Left renal cortex interstitium (tissue), 4 donors: ENCODE results near the gene CCNYL1. TPM values are rescaled to one million over a fixed set of nuclear protein-coding genes. Genes with fewer than 3 reads are reported as not detected.
"Not testable (repeated sequence)": the region's sequence is repeated elsewhere in the genome, so short reads cannot be mapped to it uniquely, and the experiment has no call there.

ENCODE experiments used
- DNase-seq, 4 donors: peaks; one replicate each; pipeline ENCODE4 v3.0.0-alpha.2; 2013; ENCODE audit warnings: low read depth in 4 of 4, low spot score in 2 of 4, missing footprints in 1 of 4
- polyA plus RNA-seq, 4 donors: library from polyadenylated mRNA; unstranded; fragments of 120-200 nt; gene quantifications; one replicate each; pipeline ENCODE4 v1.2.1, GENCODE V29; 2013; ENCODE audit not compliant: insufficient read length in 4 of 4

Gene CCNYL1
- polyA plus RNA-seq, 4 donors: 14.9 to 22.4 (median 19.1) TPM

- no peak for DNase-seq
Measured at GRCh38 chr2:207733597-207734240, 22.3 kb downstream of the CCNYL1 start.

DNA sequence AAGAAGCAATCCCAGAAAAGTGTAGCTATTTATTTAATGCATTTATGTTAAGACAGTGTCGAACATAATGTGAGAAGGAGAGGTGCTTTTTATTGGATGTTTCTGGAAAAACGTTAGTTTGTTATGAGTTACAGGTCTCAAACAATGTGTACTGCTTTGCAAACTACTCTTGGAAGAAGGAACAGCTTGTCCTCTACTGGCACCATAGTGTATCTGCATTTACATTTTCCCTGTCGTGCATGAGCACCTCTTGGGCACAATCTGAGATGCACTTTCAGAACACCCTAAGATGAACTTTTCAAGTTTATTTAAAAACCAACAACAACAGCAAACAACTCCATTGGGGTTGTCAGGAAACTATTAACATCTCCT lies 22.8 kb downstream of the CCNYL1 start:
- no peak for DNase-seq

- no peak for DNase-seq
Measured at GRCh38 chr2:207734636-207735512, 23.4 kb downstream of the CCNYL1 start.

DNA sequence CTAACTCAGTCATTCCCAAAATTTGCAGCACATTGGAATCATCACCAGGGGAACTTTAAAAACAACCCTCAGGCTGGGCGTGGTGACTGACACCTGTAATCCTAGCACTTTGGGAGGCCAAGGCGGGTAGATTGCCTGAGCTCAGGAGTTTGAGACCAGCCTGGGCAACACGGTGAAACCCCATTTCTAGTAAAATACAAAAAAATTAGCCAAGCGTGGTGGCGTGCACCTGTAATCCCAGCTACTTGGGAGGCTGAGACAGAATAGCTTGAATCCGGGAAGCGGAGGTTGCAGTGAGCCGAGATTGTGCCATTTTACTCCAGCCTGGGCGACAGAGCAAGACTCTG lies 24.0 kb downstream of the CCNYL1 start:
- DNase-seq: not testable (repeated sequence)

DNA sequence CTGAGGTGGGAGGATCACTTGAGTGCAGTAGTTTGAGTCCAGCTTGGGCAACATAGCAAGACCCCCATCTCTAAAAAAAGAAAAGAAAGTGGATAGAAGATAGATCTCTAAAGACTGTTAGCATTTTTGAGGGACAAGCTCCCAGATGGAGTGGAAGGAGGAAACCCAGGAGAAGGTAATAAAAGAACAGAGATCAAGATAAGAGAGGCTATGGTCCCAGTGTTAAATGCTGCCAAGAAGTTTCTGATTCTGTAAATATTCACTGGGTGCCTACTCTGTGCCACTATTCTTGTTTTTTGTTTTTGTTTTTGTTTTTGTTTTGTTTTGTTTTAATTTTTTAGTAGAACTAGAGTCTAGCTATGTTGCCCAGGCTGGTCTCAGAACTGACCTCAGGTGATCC lies 32.1 kb downstream of the CCNYL1 start:
- DNase-seq: no peak

DNA sequence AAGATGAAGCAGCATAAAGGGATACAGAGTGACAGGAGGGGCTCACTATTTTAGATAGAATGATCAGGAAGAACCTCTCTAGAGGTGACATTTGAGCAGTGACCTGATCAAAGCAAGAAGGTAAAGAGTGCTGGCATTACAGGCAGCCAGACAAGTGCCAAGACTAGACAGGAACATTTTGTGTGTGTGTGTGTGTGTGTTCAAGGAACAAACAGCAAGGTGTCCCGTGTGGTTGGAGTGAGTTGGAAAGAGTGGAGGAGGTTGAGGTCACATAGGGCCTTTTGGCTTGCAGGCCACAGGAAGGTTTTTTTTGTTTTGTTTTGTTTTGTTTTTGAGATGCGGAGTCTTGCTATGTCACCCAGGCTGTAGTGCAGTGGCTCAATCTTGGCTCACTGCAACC lies 32.6 kb downstream of the CCNYL1 start:
- DNase-seq: no peak

DNA sequence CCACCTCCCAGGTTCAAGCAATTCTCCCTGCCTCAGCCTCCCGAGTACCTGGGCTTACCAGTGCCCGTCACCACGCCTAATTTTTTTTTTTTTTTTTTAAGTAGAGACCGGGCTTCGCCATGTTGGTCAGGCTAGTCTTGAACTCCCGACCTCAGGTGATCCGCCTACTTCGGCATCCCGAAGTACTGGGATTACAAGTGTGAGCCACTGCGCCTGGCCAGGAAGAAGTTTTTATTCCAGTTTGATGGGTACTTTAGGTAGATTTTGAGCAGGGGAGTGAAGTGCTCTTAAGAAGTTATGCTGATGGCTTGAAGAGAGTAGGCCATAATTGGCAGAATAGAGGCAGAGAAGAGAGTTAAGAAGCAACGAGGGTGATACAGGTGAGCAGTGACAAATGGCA lies 33.0 kb downstream of the CCNYL1 start:
- DNase-seq: no peak

DNA sequence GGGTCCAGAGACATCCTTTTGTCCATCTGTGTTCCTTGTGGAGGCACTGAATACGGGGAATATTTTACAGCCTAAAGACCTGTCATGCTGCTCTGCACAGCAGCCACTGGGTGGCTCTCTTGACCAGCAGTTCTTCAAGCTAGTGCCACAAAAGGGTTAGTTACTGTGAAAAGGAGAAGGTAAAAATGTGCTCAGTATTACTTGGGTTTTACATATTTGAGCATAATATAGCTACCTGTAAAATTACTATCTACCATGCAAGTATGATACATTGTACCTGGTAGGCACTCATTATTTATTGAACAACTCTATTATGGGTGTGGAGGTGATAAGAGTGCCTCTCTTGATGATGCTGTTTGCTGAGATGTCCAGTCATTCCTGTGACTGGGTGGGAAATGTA lies 34.7 kb downstream of the CCNYL1 start:
- DNase-seq: no peak

DNA sequence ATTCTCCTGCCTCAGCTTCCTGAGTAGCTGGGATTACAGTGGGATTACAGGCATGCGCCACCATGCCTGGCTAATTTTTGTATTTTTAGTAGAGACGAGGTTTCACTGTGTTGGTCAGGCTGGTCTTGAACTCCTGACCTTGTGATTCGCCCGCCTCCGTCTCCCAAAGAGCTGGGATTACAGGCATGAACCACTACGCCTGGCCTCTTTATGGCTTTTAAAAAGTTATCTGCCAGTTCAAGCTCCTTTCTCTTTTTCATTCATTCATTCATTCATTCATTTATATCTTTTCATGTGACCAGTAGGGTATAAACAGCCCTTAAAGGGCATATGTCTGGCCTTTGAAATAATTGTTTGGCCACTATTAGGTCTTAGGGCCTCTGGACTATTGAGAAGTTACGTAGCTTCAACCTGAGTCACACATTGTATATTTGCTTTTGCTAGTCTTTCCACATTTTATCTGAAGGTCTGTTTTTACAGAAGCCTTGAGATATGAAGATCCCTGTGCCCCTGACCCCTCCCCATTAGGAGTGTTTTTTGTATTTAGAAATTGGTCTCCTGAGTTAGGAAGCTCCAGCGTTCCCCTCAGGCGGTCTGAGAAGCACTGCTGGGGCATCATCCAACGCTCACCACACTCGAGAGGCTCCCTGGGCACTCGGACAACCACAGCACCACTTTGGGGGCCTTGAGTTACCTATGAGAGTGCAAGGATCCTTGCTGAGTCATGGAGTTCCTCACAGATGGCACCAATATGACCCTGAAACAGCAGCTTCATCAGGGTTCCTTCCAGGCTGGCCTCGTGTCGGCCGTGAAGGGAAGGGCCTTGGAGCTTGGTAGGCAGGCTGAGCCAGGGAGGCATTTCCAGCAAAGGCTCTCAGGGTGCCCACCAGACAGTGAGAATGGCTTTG lies 36.5 kb downstream of the CCNYL1 start:
- DNase-seq: no peak

- no peak for DNase-seq
Measured at GRCh38 chr2:207748993-207749392, 37.6 kb downstream of the CCNYL1 start.

GRCh38 chr2:207749873-207750272 lies 38.4 kb downstream of the CCNYL1 start:
- DNase-seq: no peak

- DNase-seq: no peak
Measured at GRCh38 chr2:207750345-207750744, 38.9 kb downstream of the CCNYL1 start.

- no peak for DNase-seq
Measured at GRCh38 chr2:207750876-207751275, 39.4 kb downstream of the CCNYL1 start.

- DNase-seq: not testable (repeated sequence)
Measured at GRCh38 chr2:207753688-207754087, 42.2 kb downstream of the CCNYL1 start.

DNA sequence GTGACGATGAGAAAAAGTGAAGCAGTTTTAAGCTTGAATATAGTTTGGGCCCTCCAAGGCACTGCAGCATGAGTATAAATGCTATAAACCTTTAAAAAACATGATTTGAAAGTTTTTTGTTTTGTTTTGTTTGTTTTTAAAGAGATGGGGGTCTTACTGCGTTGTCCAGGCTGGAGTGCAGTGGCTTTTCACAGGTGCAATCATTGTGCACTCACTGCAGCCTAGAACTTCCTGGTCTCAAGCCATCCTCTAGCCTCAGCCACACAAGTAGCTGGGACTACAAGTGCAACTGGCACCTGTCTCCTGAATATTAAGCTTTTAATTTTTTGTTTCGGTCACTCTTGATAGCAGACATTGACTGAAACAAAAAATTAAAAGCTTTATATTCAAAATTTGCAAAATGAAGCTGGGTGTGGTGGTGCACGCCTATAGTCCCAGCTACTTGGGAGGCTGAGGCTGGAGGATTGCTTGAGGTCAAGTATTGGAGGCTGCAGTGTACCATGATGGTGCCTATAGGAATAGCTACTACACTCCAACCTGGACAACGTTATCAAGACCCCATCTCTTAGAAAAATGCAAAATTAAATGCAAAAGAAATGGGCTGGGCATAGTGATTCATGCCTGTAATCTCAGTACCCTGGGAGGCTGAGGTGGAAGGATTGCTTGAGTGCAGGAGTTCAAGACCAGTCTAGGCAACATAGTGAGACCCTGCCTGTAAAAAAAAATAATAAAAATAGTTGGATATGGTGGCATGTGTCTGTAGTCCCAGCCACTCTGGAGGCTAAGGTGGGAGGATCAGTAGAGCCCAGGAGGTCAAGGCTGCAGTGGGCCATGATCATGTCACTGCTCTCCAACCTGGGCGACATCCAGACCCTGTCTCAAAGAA lies 43.3 kb downstream of the CCNYL1 start:
- no peak for DNase-seq

- DNase-seq: no peak
Measured at GRCh38 chr2:207758025-207758424, 46.6 kb downstream of the CCNYL1 start.

DNA sequence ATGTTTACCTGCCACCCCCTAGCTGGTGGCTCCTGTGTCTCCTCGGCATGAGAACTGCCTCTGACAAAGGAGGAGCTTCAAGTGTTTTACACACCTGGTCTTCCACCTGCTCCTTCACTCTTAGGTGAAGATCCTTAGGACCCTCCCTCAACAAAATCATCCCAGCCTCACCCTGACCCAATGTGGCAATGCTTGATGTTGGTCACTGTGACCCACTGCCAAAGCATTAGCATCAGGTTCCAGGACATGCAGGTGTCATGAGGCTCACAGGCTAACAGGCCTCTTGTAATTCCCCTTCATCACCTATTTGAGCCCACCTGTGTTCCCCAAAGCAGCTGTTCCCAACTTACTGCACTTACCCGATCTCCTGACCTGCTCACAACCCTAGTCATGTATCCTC lies 48.5 kb downstream of the CCNYL1 start:
- DNase-seq: no peak

- DNase-seq: no peak
Measured at GRCh38 chr2:207760453-207760852, 49.0 kb downstream of the CCNYL1 start.

GRCh38 chr2:207761426-207761825 lies 50.0 kb downstream of the CCNYL1 start:
- DNase-seq: not testable (repeated sequence)

DNA sequence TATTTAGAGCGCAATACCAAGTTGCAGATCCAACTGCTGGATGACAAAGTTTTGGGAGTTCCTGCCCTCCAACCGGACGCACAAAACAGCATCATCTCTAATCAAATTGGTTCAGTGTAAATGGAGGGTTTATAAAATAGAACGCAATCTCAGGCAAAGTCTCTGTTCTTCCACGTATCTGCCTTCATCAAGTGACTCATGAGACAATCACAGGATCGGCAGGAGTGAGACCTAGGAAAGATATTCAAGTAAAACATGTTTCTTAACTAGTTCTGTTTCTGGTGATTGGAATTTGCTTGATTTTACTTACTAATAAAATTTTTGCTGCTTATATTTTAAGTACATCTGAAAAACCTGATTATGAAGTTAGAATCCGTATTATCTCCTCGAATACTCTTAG lies 50.7 kb downstream of the CCNYL1 start:
- no peak for DNase-seq
